ENCODE measurements around the gene HK1. TPM values are rescaled to one million over a fixed set of nuclear protein-coding genes. Genes with fewer than 3 reads are reported as not detected.

The HK1 gene
- total RNA-seq, 1 experiment from 2014 or later = 110 TPM

GRCh38 chr10:69364232-69364940 is 86.1 kb downstream of the HK1 start:
- H3K27me3 ChIP-seq (ENCODE audit: control insufficient read depth, insufficient read depth, low read length) = no peaks in the 10 kb centered on the region
- peaks cover 40% of the 10 kb centered on the region for H3K36me3 ChIP-seq (replicated peaks; ENCODE audit: control insufficient read depth, insufficient read depth, low read length)
- DNase-seq = peak; percentile 49
- H3K4me3 ChIP-seq (ENCODE audit: insufficient read depth, low read depth, low read length) = no peak overlapping the region

- H3K36me3 ChIP-seq (replicated peaks; ENCODE audit: control insufficient read depth, insufficient read depth, low read length) = peaks cover 47% of the 10 kb centered on the region
Observed at GRCh38 chr10:69366738-69367137, 88.4 kb downstream of the HK1 start.

GRCh38 chr10:69367469-69367868 is 89.2 kb downstream of the HK1 start:
- peaks cover 48% of the 10 kb centered on the region for H3K36me3 ChIP-seq (replicated peaks; ENCODE audit: control insufficient read depth, insufficient read depth, low read length)
- H3K4me3 ChIP-seq (ENCODE audit: insufficient read depth, low read depth, low read length) = no peak overlapping the region
- DNase-seq = peak; percentile 62
- no peaks in the 10 kb centered on the region for H3K27me3 ChIP-seq (ENCODE audit: control insufficient read depth, insufficient read depth, low read length)

More at GRCh38 chr10:69366738-69367137, 88.4 kb downstream of the HK1 start:
- DNase-seq = no peak
- H3K27me3 ChIP-seq (ENCODE audit: control insufficient read depth, insufficient read depth, low read length) = no peaks in the 10 kb centered on the region
- no peak overlapping the region for H3K4me3 ChIP-seq (ENCODE audit: insufficient read depth, low read depth, low read length)

GRCh38 chr10:69372126-69372980 is 94.1 kb downstream of the HK1 start:
- no peak for DNase-seq
- Histone ChIP-seq H3K36me3 (replicated peaks; ENCODE audit: control insufficient read depth, insufficient read depth, low read length) (peaks cover 44% of the 10 kb centered on the region), H3K27me3 (ENCODE audit: control insufficient read depth, insufficient read depth, low read length) (no peaks in the 10 kb centered on the region), H3K4me3 (ENCODE audit: insufficient read depth, low read depth, low read length) (no peak overlapping the region)

GRCh38 chr10:69374242-69374641 is 95.9 kb downstream of the HK1 start:
- H3K36me3 ChIP-seq (replicated peaks; ENCODE audit: control insufficient read depth, insufficient read depth, low read length) = peaks cover 38% of the 10 kb centered on the region
- no peak overlapping the region for H3K4me3 ChIP-seq (ENCODE audit: insufficient read depth, low read depth, low read length)
- H3K27me3 ChIP-seq (ENCODE audit: control insufficient read depth, insufficient read depth, low read length) = no peaks in the 10 kb centered on the region
- no peak for DNase-seq

- Histone ChIP-seq H3K4me3 (ENCODE audit: insufficient read depth, low read depth, low read length) (no peak overlapping the region), H3K27me3 (ENCODE audit: control insufficient read depth, insufficient read depth, low read length) (no peaks in the 10 kb centered on the region), H3K36me3 (replicated peaks; ENCODE audit: control insufficient read depth, insufficient read depth, low read length) (peaks cover 39% of the 10 kb centered on the region)
- no peak for DNase-seq
Observed at GRCh38 chr10:69374931-69375306, 96.6 kb downstream of the HK1 start.

- Histone ChIP-seq H3K4me3 (ENCODE audit: insufficient read depth, low read depth, low read length) (no peak overlapping the region), H3K27me3 (ENCODE audit: control insufficient read depth, insufficient read depth, low read length) (no peaks in the 10 kb centered on the region), H3K36me3 (replicated peaks; ENCODE audit: control insufficient read depth, insufficient read depth, low read length) (peaks cover 39% of the 10 kb centered on the region)
- DNase-seq = peak; percentile 98
Observed at GRCh38 chr10:69375307-69376151, 97.2 kb downstream of the HK1 start.

- Histone ChIP-seq H3K27me3 (ENCODE audit: control insufficient read depth, insufficient read depth, low read length) (no peaks in the 10 kb centered on the region), H3K36me3 (replicated peaks; ENCODE audit: control insufficient read depth, insufficient read depth, low read length) (peaks cover 36% of the 10 kb centered on the region), H3K4me3 (ENCODE audit: insufficient read depth, low read depth, low read length) (no peak overlapping the region)
- DNase-seq = no peak
Observed at GRCh38 chr10:69376662-69377061, 98.4 kb downstream of the HK1 start.

GRCh38 chr10:69377191-69377590 is 98.9 kb downstream of the HK1 start:
- Histone ChIP-seq H3K27me3 (ENCODE audit: control insufficient read depth, insufficient read depth, low read length) (no peaks in the 10 kb centered on the region), H3K36me3 (replicated peaks; ENCODE audit: control insufficient read depth, insufficient read depth, low read length) (peaks cover 35% of the 10 kb centered on the region), H3K4me3 (ENCODE audit: insufficient read depth, low read depth, low read length) (no peak overlapping the region)
- DNase-seq = no peak

- no peaks in the 10 kb centered on the region for H3K27me3 ChIP-seq (ENCODE audit: control insufficient read depth, insufficient read depth, low read length)
- DNase-seq = no peak
- peaks cover 41% of the 10 kb centered on the region for H3K36me3 ChIP-seq (replicated peaks; ENCODE audit: control insufficient read depth, insufficient read depth, low read length)
- H3K4me3 ChIP-seq (ENCODE audit: insufficient read depth, low read depth, low read length) = no peak overlapping the region
Observed at GRCh38 chr10:69377933-69378332, 99.6 kb downstream of the HK1 start.

- H3K36me3 ChIP-seq (replicated peaks; ENCODE audit: control insufficient read depth, insufficient read depth, low read length) = peaks cover 56% of the 10 kb centered on the region
Observed at GRCh38 chr10:69379800-69380199, 101.5 kb downstream of the HK1 start.

GRCh38 chr10:69382382-69383117 is 104.3 kb downstream of the HK1 start:
- DNase-seq = no peak
- Histone ChIP-seq H3K27me3 (ENCODE audit: control insufficient read depth, insufficient read depth, low read length) (no peaks in the 10 kb centered on the region), H3K4me3 (ENCODE audit: insufficient read depth, low read depth, low read length) (no peak overlapping the region), H3K36me3 (replicated peaks; ENCODE audit: control insufficient read depth, insufficient read depth, low read length) (peaks cover 60% of the 10 kb centered on the region)

More at GRCh38 chr10:69379800-69380199, 101.5 kb downstream of the HK1 start:
- no peak for DNase-seq
- Histone ChIP-seq H3K27me3 (ENCODE audit: control insufficient read depth, insufficient read depth, low read length) (no peaks in the 10 kb centered on the region), H3K4me3 (ENCODE audit: insufficient read depth, low read depth, low read length) (no peak overlapping the region)

- H3K4me3 ChIP-seq (ENCODE audit: insufficient read depth, low read depth, low read length) = no peak overlapping the region
- DNase-seq = no peak
- H3K36me3 ChIP-seq (replicated peaks; ENCODE audit: control insufficient read depth, insufficient read depth, low read length) = peaks cover 64% of the 10 kb centered on the region
Observed at GRCh38 chr10:69383558-69383957, 105.3 kb downstream of the HK1 start.

GRCh38 chr10:69384320-69384719 is 106.0 kb downstream of the HK1 start:
- Histone ChIP-seq H3K36me3 (replicated peaks; ENCODE audit: control insufficient read depth, insufficient read depth, low read length) (peaks cover 68% of the 10 kb centered on the region), H3K27me3 (ENCODE audit: control insufficient read depth, insufficient read depth, low read length) (no peaks in the 10 kb centered on the region)
- DNase-seq = no peak

More at GRCh38 chr10:69383558-69383957, 105.3 kb downstream of the HK1 start:
- no peaks in the 10 kb centered on the region for H3K27me3 ChIP-seq (ENCODE audit: control insufficient read depth, insufficient read depth, low read length)

More at GRCh38 chr10:69384320-69384719, 106.0 kb downstream of the HK1 start:
- H3K4me3 ChIP-seq (ENCODE audit: insufficient read depth, low read depth, low read length) = no peak overlapping the region

Data from H7 (cell line).